Thyroid gland (tissue), 4 donors: Measurements from ENCODE around the gene ABCC3.

ENCODE experiments used
- POLR2A ChIP-seq, 2 donors: fragments of 450-650 bp; IDR thresholded peaks; one replicate each; pipeline ENCODE4 v1.6.1; 2017; ENCODE audit warnings: antibody characterized with exemption in 2 of 2, mild to moderate bottlenecking in 2 of 2, moderate library complexity in 1 of 2
- TF ChIP-seq, protein P1 (sequence below), 6 experiments: fragments of 200-600 bp in 3 of 6; fragments of 450-650 bp in 3 of 6; sonication (generic) in 3 of 6; IDR thresholded peaks; one replicate each; pipeline ENCODE4 v1.5.1; 2016 to 2019; ENCODE audit warnings: antibody characterized with exemption in 6 of 6, mild to moderate bottlenecking in 2 of 6, inconsistent platforms in 1 of 6, moderate library complexity in 1 of 6

GRCh38 chr17:50620858-50621257, 13.8 kb upstream of the ABCC3 start:
- no peak for TF ChIP-seq POLR2A (IDR thresholded peaks at IDR 0.05)
- TF ChIP-seq, protein P1, sequence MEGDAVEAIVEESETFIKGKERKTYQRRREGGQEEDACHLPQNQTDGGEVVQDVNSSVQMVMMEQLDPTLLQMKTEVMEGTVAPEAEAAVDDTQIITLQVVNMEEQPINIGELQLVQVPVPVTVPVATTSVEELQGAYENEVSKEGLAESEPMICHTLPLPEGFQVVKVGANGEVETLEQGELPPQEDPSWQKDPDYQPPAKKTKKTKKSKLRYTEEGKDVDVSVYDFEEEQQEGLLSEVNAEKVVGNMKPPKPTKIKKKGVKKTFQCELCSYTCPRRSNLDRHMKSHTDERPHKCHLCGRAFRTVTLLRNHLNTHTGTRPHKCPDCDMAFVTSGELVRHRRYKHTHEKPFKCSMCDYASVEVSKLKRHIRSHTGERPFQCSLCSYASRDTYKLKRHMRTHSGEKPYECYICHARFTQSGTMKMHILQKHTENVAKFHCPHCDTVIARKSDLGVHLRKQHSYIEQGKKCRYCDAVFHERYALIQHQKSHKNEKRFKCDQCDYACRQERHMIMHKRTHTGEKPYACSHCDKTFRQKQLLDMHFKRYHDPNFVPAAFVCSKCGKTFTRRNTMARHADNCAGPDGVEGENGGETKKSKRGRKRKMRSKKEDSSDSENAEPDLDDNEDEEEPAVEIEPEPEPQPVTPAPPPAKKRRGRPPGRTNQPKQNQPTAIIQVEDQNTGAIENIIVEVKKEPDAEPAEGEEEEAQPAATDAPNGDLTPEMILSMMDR (IDR thresholded peaks at IDR 0.05) = no peak
